GM19023 (cell line): ENCODE measurements around the gene ISG15.

Experiments
- ATAC-seq: cut with Tn5 transposase; IDR thresholded peaks from one replicate; pipeline ENCODE4 v1.9.1; 2021; ENCODE audit warnings: mild to moderate bottlenecking, moderate library complexity; ENCODE audit not compliant: unreplicated experiment

ISG15 gene

DNA sequence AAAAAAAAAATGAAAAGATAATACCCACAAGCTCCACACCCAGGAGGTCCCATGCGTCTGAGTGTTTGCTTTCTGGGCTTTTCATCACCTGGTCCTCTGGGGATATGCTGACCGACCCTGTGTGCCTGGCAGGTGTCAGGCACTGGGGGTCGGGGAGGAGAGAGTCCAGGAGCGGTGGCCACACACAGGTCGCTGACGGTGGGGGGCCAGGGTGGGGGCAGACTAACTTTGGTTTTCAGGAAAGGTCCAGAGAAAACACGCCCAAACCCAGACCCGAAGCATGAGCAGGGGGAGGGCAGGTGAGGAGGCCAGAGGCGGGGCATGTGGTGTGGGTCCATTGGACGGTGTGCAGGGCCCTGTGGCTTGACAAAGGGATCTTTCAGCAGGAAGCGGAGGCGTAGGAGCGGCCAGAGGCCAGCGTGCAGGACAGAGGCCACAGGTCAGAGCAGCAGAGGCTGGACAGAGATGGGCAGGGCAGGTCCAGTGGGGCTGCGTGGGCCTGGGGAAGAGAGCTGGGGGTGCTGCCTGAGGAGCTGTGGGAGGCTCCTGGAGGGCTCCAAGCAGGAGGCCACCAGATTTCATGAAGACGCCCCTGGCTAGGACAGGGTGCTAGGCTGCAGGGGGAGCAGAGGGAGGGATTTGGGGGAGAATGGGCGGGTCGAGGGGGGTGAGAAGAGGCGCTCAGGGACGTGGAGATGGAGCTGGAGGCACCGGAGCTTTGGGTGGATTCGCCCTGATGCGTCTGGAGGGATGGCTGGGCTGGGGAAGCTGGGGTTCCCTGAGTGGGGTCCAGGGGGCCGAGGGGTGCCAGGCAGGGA, 45.0 kb downstream of the ISG15 start:
- ATAC-seq, result no peak

DNA sequence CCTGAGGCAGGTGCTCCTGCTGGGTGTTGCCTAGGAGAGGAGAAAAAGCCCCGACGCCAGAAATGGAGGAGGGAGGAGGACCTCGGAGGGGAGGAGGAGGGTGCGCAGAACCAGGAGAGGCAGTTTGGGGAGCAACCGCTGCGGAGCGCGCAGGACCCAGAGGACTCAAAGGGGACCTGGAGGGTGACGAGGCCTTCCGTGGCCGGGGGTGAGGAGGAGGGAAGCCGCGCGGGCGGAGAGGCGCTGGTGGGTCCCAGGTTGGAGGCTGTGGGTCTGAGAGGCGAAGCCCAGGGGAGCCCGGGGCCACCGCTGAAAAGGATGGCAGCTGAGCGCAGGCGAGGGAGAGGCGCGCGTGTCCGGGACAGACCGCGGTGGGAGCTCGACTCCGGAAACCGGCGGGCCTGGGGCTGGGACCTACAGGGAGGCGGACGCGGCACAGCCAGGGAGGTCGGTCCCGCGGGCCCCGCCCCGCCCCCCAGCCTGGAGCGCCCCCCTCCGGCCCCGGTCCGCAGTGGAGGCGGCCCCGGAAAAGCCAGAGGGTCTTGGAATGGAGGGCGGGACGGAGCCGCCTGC, 45.7 kb downstream of the ISG15 start:
- peak; percentile 29 for ATAC-seq

DNA sequence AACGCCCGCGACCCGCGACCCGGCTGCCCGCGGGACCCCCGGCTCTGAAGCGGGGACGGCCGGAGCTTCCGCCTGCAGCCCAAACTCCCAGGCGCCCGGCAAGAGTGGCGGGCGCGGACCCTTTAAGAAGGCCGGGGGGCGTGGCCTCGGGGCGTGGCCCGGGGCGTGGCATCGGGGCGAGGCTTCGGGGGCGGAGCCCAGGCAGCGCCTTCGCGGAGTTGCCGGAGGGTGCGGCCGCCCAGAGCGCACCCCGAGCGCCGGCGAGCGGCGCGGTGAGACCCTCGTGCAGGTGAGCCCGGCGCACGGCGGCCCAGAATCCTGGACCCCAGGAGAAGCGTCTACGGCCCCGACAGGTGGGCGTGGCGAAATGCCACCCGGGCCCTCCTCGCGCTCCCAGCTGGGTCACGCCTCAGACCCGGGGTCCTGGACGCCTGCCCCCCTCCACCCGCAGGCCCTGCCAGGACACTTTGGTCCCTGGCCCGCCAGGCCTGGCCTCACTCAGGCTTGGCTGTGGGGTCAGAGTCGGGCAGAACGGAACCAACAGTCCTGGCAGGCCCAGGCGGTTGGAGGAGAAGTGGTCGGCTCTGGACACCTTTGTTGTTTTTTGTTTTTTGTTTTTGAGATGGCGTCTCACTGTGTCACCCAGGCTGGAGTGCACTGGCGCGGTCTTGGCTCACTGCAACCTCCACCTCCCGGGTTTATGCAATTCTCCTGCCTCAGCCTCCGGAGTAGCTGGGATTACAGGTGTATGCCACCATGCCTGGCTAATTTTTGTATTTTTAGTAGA, 46.4 kb downstream of the ISG15 start:
- ATAC-seq, result peak; percentile 61

DNA sequence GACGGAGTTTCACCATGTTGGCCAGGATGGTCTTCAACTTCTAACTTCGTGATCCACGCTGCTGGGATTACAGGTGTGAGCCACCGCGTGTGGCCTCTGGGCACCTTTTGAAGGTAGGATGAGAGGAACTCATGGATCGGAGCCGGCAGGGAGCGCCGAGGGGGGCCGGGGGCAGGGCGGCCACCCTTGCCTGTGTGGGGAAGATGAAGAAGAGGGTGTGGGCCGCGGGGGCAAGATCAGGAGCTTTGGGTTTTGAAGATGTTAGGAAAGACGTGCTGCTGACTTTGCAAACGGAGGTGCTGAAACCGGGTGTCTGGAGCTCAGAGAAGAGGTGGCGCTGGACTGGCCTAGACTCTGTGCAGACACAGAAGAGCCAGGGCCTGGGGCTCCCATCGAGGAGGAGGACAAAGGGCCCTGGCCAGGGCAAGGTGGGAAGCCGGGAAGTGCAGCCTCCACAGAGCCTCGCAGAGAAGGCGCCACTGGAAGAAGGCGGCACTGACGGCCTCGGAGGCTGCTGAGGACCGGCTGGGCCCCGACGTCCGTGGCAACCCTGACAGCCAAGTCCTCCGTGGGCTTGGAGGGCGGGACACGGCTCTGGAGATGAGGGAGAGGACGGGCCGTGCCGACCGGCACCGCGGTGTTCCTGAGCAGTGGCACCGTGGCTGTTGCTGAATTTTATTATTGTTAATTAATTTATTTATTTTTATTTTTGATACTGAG, 47.1 kb downstream of the ISG15 start:
- no peak for ATAC-seq

DNA sequence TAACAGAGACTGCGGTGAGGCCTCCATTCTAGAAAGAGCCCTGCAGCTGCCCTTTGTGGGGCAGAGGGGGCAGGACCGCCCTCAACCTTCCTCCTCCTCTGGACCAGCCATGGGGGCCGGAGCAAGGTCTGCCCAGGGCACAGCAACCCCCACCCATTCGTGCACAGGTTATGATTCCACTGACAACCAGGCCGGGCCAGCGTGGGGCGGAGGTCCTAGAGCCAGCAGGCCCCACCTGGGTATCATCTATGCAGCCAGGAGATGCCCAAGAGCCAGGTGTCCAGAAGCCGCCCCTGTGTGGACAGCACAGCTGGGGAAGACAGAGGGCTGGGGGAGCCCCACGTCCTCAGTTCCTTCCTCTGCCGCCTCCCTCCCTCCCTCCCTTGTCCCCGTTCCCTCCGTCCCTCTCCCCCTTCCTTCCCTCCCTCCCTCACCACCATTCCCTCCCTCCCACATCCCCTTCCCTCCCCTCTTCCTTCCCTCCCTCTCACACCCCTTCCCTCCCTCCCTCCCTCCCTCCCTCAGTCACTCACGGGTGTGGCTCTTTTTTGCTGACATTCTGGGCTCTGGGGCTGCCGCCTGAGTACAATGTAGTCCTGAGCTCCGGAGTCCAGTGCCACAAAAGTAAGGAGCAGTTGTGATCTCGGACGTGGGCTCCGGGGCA, 48.5 kb downstream of the ISG15 start:
- ATAC-seq, result no peak

DNA sequence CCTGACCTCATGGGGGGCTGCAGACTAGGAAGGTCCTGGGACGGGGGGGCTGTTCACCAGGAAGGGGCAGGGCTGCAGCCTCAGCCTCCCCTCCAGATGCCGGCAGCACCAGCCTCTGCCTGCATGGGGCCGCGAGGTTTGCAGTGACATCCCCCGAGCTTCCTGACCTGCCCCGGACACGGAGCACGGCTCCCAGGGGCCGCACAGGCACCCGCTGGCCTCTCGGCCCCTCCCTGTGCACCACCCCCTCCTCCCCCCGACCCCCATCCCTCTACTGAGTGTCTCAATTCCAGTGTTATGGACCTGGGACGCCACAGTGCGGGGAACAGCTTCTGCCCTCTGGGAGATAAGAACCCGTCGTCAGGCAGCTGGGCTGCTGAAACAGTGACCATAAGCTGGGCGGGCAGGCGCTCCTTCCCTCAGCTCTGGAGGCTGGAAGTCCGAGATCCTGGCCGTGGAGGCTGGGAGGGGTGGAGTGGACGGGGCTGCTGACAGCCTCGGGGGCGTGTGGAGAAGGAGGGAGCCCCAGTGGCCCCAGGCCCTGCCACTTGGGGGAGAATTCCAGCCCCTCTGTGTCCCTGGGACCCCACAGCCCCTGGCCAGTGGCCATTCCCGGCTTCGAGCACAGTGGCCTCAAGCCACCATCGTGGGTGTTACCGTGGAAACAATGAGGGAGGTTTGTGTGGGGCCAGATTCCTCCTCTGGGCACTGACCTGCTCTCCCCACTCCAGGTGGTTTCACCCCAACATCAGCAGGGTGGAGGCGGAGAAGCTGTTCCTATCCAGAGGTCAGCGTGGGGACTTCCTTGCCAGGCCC, 49.3 kb downstream of the ISG15 start:
- no peak for ATAC-seq

DNA sequence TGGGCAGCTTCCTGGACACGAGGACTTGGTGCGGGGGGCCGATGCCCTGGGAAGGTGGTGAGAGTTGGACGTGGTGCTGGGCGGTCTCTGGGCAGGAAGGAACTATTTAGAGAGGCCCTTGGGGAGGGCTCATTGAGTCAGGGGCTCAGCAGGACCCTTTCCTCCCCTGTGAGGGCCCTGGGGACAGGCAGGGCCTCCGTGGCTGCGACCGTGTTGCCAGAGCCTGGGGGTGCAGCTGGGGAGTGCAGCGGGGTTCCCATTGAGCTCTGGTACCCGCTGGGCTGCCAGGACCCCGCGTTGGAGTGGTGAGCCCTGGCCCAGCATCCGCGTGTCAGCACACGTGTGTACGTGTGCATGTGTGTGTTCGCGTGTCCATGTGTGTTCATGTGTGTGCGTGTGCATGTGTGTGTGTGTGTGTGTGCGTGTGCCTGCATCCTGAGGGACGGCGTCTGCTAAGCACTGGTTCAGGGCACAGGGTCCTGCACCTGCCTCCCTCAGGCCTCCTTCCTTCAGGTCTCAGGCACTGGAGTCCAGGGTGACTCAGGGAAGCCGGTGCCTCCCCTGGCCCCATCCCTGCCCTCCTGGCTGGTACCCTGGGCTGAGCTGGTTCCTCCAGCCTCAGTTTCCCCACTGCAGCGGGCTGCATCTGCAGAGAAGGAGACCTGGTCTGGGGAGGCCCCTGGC, 50.1 kb downstream of the ISG15 start:
- no peak for ATAC-seq
